Activated B cell treated with CpG ODN at 0.5 μM for 24 hours (primary cell): Measurements from ENCODE around the gene PELI3. TPM values are rescaled to one million over a fixed set of nuclear protein-coding genes. Genes with fewer than 3 reads are reported as not detected.

Experiments
- ATAC-seq: fragments of 200-7000 bp; cut with Tn5 transposase; one replicate; pipeline ENCODE4 v1.10.0; 2021; ENCODE audit warnings: low read depth, mild to moderate bottlenecking, moderate library complexity
- CTCF ChIA-PET: fragments of 350-600 bp; sonication (Branson Sonifier 250); formaldehyde crosslinking; loops from one replicate; lab custom pipeline; 2021; ENCODE audit warnings: antibody characterized with exemption; lab: Charles Lee
- POLR2A ChIA-PET: fragments of 350-600 bp; sonication (Branson Sonifier 250); formaldehyde crosslinking; loops from one replicate; lab custom pipeline; 2021; ENCODE audit warnings: antibody characterized with exemption; lab: Charles Lee
- DNase-seq: peaks from one replicate; pipeline ENCODE4 v3.0.0; 2022
- H3K27ac Mint-ChIP-seq: one replicate; pipeline ENCODE4 v1.8.0; 2020; ENCODE audit warnings: mixed read lengths
- H3K27me3 Mint-ChIP-seq: one replicate; pipeline ENCODE4 v1.8.0; 2021; ENCODE audit warnings: mixed read lengths
- H3K36me3 Mint-ChIP-seq: one replicate; pipeline ENCODE4 v1.8.0; 2021; ENCODE audit warnings: low read depth, mixed read lengths
- H3K4me1 Mint-ChIP-seq: one replicate; pipeline ENCODE4 v1.8.0; 2021; ENCODE audit warnings: mixed read lengths
- H3K4me3 Mint-ChIP-seq: one replicate; pipeline ENCODE4 v1.8.0; 2020; ENCODE audit warnings: mild to moderate bottlenecking, mixed read lengths
- H3K9me3 Mint-ChIP-seq: one replicate; pipeline ENCODE4 v1.8.0; 2020; ENCODE audit warnings: mixed read lengths
- CTCF ChIP-seq: fragments of 200-600 bp; IDR thresholded peaks from one replicate; pipeline ENCODE4 v1.8.0; 2022; ENCODE audit warnings: antibody characterized with exemption, mild to moderate bottlenecking
- intact Hi-C: fragments of 100-400 bp; cut with micrococcal nuclease; formaldehyde crosslinking; loops from one replicate; pipeline ENCODE4 v1.15.1; 2024
- total RNA-seq: library from RNA; stranded (reverse); gene quantifications from 2 replicates; pipeline ENCODE4 v1.2.3, GENCODE V29; 2022

Gene PELI3
- total RNA-seq, 1 donor from 2014 or later = 8.5 TPM

- Mint-ChIP-seq H3K36me3 (peaks cover 14% of the 10 kb centered on the region), H3K27ac (no peak overlapping the region), H3K9me3 (no peaks in the 10 kb centered on the region), H3K4me1 (peaks cover 20% of the 10 kb centered on the region), H3K27me3 (no peaks in the 10 kb centered on the region), H3K4me3 (no peak overlapping the region)
- ATAC-seq (no peak), DNase-seq (no peak)
- ChIA-PET POLR2A (interaction anchor here (1.2 to 1.3 kb wide), 2 partner anchors 10 to 38 kb away, joined by 3 read pairs; partner anchors contain the start of genes MRPL11 and PELI3), CTCF (interaction anchor here (0.5 to 3.8 kb wide), 2 partner anchors 10 to 101 kb away, joined by 3 to 19 read pairs; partner anchors contain the start of gene PELI3)
- TF ChIP-seq CTCF = no peak
- intact Hi-C loops = no loop called here
Measured at GRCh38 chr11:66476841-66477251, 10.1 kb downstream of the PELI3 start.

- H3K27ac Mint-ChIP-seq = no peak overlapping the region
- CTCF ChIA-PET = interaction anchor here (0.5 to 3.8 kb wide), 8 partner anchors 11 to 201 kb away, joined by 3 to 27 read pairs (median 12); partner anchors contain the start of genes MRPL11, PELI3 and RBM4B
- H3K9me3 Mint-ChIP-seq = no peaks in the 10 kb centered on the region
- H3K4me1 Mint-ChIP-seq = peaks cover 21% of the 10 kb centered on the region
- ATAC-seq (no peak), DNase-seq (no peak)
- intact Hi-C loops = no loop called here
- H3K4me3 Mint-ChIP-seq = no peak overlapping the region
- POLR2A ChIA-PET = interaction anchor here (1.2 to 1.3 kb wide), 2 partner anchors 11 to 39 kb away, joined by 3 read pairs; partner anchors contain the start of genes MRPL11 and PELI3
- H3K36me3 Mint-ChIP-seq = peaks cover 17% of the 10 kb centered on the region
- TF ChIP-seq CTCF = no peak
- H3K27me3 Mint-ChIP-seq = no peaks in the 10 kb centered on the region
Measured at GRCh38 chr11:66477263-66478201, 10.8 kb downstream of the PELI3 start.

GRCh38 chr11:66478729-66479393, 12.2 kb downstream of the PELI3 start:
- peak overlapping the region; percentile 90 for H3K4me3 Mint-ChIP-seq
- ATAC-seq (no peak), DNase-seq (peak; percentile 27)
- H3K27ac Mint-ChIP-seq = peak overlapping the region; percentile 69
- H3K36me3 Mint-ChIP-seq = peaks cover 22% of the 10 kb centered on the region
- peaks cover 22% of the 10 kb centered on the region for H3K4me1 Mint-ChIP-seq
- H3K27me3 Mint-ChIP-seq = no peaks in the 10 kb centered on the region
- ChIA-PET CTCF (interaction anchor here (1.0 to 3.8 kb wide), 12 partner anchors 10 to 199 kb away, joined by 3 to 27 read pairs (median 6); partner anchors contain the start of genes MRPL11, PELI3 and RBM4B), POLR2A (interaction anchor here (0.6 to 2.4 kb wide), 8 partner anchors 10 to 199 kb away, joined by 3 to 63 read pairs (median 10); partner anchors contain the start of genes MRPL11, NPAS4, PELI3 and RBM4B)
- TF ChIP-seq CTCF = peak; percentile 59
- no peaks in the 10 kb centered on the region for H3K9me3 Mint-ChIP-seq
- intact Hi-C loops = loop anchor here (1.0 kb wide), 2 partner anchors 49 to 71 kb away; no protein-coding TSS in a partner anchor

GRCh38 chr11:66479394-66480116, 12.8 kb downstream of the PELI3 start:
- POLR2A ChIA-PET = interaction anchor here (0.5 to 2.4 kb wide), 28 partner anchors 10 to 1345 kb away, joined by 3 to 63 read pairs (median 5); partner anchors contain the start of genes ACTN3, BBS1, MRPL11 and NPAS4
- H3K36me3 Mint-ChIP-seq = peaks cover 18% of the 10 kb centered on the region
- peak overlapping the region; percentile 70 for H3K27ac Mint-ChIP-seq
- H3K27me3 Mint-ChIP-seq = no peaks in the 10 kb centered on the region
- ATAC-seq (no peak), DNase-seq (no peak)
- H3K4me3 Mint-ChIP-seq = peak overlapping the region; percentile 90
- no peak for TF ChIP-seq CTCF
- intact Hi-C loops = loop anchor here (1.0 kb wide), 8 partner anchors 13 to 199 kb away; partner anchors contain the start of genes ACTN3, BBS1, PELI3 and ZDHHC24
- no peaks in the 10 kb centered on the region for H3K9me3 Mint-ChIP-seq
- H3K4me1 Mint-ChIP-seq = peaks cover 22% of the 10 kb centered on the region
- CTCF ChIA-PET = interaction anchor here (0.9 to 3.8 kb wide), 17 partner anchors 10 to 199 kb away, joined by 3 to 27 read pairs (median 6); partner anchors contain the start of genes BBS1, MRPL11, PELI3 and RBM4
